PC-3 (cell line): Measurements from ENCODE around the gene PLEKHA3. TPM values are rescaled to one million over a fixed set of nuclear protein-coding genes. Genes with fewer than 3 reads are reported as not detected.
A peak's percentile ranks its signal among the peaks of the same experiment; 100 is the strongest.

Experiments
- ATAC-seq: fragments of 200-7000 bp; cut with Tn5 transposase; 2 replicates; pipeline ENCODE4 v1.9.1; 2020; ENCODE audit warnings: mild to moderate bottlenecking, moderate library complexity
- BruUV-seq: library from RNA; stranded (reverse); fragments of 400-500 nt; replicated peaks from 2 replicates; lab custom pipeline; 2021; lab: Mats Ljungman, UMichigan
- CTCF ChIA-PET: fragments of 300-600 bp; sonication (Branson Sonifier 250); formaldehyde crosslinking; loops from one replicate; lab custom pipeline; 2022; ENCODE audit warnings: antibody characterized with exemption; lab: Charles Lee
- POLR2A ChIA-PET: fragments of 300-600 bp; sonication (Branson Sonifier 250); formaldehyde crosslinking; loops from one replicate; lab custom pipeline; 2022; ENCODE audit warnings: antibody characterized with exemption; ENCODE audit not compliant: unreplicated experiment; lab: Charles Lee
- DNase-seq: peaks from one replicate; pipeline ENCODE4 v3.0.0-alpha.2; 2015
- H2AFZ ChIP-seq: fragments of 300-600 bp; sonication (generic); 2 replicates; pipeline ENCODE4 v1.6.0; 2016; ENCODE audit warnings: antibody characterized with exemption, low read length
- H3F3A ChIP-seq: fragments of 300-600 bp; sonication (generic); one replicate; pipeline ENCODE4 v1.6.0; 2017; ENCODE audit warnings: antibody characterized with exemption, low read length, control low read depth, mild to moderate bottlenecking; ENCODE audit not compliant: unreplicated experiment
- H3K27ac ChIP-seq: fragments of 300-600 bp; sonication (generic); 2 replicates; pipeline ENCODE4 v1.5.1; 2016; ENCODE audit warnings: mild to moderate bottlenecking, low read length
- H3K27me3 ChIP-seq: fragments of 300-600 bp; sonication (generic); 2 replicates; pipeline ENCODE4 v1.6.1; 2016; ENCODE audit warnings: low read length, mixed read lengths
- H3K36me3 ChIP-seq: fragments of 300-600 bp; sonication (generic); 2 replicates; pipeline ENCODE4 v1.6.1; 2016; ENCODE audit warnings: low read depth, mixed run types, low read length, mixed read lengths
- H3K4me1 ChIP-seq: fragments of 300-600 bp; sonication (generic); 2 replicates; pipeline ENCODE4 v1.5.1; 2016; ENCODE audit warnings: low read length; ENCODE audit not compliant: insufficient read depth
- H3K4me2 ChIP-seq: fragments of 300-600 bp; sonication (generic); 2 replicates; pipeline ENCODE4 v1.6.0; 2016; ENCODE audit warnings: low read length
- H3K4me3 ChIP-seq: fragments of 300-600 bp; sonication (generic); 2 replicates; pipeline ENCODE4 v1.5.1; 2016; ENCODE audit warnings: mild to moderate bottlenecking, low read length, mixed read lengths
- H3K79me2 ChIP-seq: fragments of 300-600 bp; sonication (generic); 2 replicates; pipeline ENCODE4 v1.6.1; 2017; ENCODE audit warnings: low read length, mixed read lengths
- H3K9ac ChIP-seq: fragments of 300-600 bp; sonication (generic); 2 replicates; pipeline ENCODE4 v1.6.0; 2016; ENCODE audit warnings: mild to moderate bottlenecking, low read length
- H3K9me2 ChIP-seq: fragments of 300-600 bp; sonication (generic); replicated peaks from 2 replicates; pipeline ENCODE4 v1.6.1; 2016; ENCODE audit warnings: mixed run types, low read length, mixed read lengths
- H3K9me3 ChIP-seq: fragments of 300-600 bp; sonication (generic); 2 replicates; pipeline ENCODE4 v1.6.1; 2016; ENCODE audit warnings: low read length, mixed read lengths
- H4K20me1 ChIP-seq: fragments of 300-600 bp; sonication (generic); 2 replicates; pipeline ENCODE4 v1.6.1; 2016; ENCODE audit warnings: low read length, mixed read lengths
- EZH2 ChIP-seq: fragments of 300-600 bp; sonication (generic); IDR thresholded peaks from one replicate; pipeline ENCODE4 v1.6.1; 2017; ENCODE audit warnings: antibody characterized with exemption, mild to moderate bottlenecking, low read length; ENCODE audit not compliant: unreplicated experiment
- EZH2phosphoT487 ChIP-seq: fragments of 300-600 bp; sonication (generic); IDR thresholded peaks from 2 replicates; pipeline ENCODE4 v1.6.1; 2018; ENCODE audit warnings: mild to moderate bottlenecking, antibody characterized with exemption, low read length, borderline replicate concordance
- intact Hi-C: fragments of 100-400 bp; cut with micrococcal nuclease; formaldehyde crosslinking; loops from 2 replicates; pipeline ENCODE4 v1.9.0; 2023
- total RNA-seq: library from RNA; depleted of rRNA; stranded (reverse); fragments of >200 nt; gene quantifications from 2 replicates; pipeline ENCODE4 v1.2.3, GENCODE V29; 2014
- TF ChIP-seq, protein P1 (sequence below): fragments of 300-600 bp; sonication (generic); conservative IDR thresholded peaks from 2 replicates; pipeline ENCODE4 v1.5.1; 2017; ENCODE audit warnings: antibody characterized with exemption, low read depth, mild to moderate bottlenecking, low read length

Gene PLEKHA3
- total RNA-seq, 1 experiment from 2014 or later: 16.7 TPM

DNA sequence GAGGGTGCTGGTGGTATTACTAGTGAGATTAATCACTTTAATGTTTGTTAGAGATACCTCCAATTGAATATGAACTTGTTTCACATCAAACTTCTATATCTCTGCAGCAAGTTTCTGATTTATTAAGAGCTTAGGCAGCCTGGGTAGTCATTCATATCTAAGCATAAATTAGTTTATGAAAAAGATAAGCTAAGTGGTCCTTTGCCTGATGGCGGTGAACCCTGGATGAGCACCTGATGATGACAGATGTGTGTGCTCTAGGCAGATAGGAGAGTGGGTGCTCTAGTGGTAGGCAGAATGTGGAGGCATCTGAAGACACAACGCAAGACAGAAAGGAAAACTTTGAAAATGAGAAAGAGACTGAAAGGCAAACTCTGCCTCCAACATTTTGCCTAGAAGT, 6.9 kb upstream of the PLEKHA3 start:
- Histone ChIP-seq H3K27me3 (no peaks in the 10 kb centered on the region), H4K20me1 (no peaks in the 10 kb centered on the region), H3K4me3 (no peak overlapping the region), H3K9ac (no peak overlapping the region), H3K36me3 (no peaks in the 10 kb centered on the region), H3F3A (no peaks in the 10 kb centered on the region), H3K9me2 (no peaks in the 10 kb centered on the region), H3K4me2 (no peak overlapping the region), H3K4me1 (peaks cover 4% of the 10 kb centered on the region; the same call in 1 of the 2 replicates), H3K27ac (no peak overlapping the region), H3K9me3 (no peaks in the 10 kb centered on the region), H2AFZ (no peak overlapping the region), H3K79me2 (0 out of 2 replicates have a peak, but pooled peaks cover 3% of the 10 kb centered on the region)
- intact Hi-C loops: loop anchor here (10.0 kb wide), 1 partner anchor 291 kb away; no protein-coding TSS in a partner anchor
- TF ChIP-seq, protein P1, sequence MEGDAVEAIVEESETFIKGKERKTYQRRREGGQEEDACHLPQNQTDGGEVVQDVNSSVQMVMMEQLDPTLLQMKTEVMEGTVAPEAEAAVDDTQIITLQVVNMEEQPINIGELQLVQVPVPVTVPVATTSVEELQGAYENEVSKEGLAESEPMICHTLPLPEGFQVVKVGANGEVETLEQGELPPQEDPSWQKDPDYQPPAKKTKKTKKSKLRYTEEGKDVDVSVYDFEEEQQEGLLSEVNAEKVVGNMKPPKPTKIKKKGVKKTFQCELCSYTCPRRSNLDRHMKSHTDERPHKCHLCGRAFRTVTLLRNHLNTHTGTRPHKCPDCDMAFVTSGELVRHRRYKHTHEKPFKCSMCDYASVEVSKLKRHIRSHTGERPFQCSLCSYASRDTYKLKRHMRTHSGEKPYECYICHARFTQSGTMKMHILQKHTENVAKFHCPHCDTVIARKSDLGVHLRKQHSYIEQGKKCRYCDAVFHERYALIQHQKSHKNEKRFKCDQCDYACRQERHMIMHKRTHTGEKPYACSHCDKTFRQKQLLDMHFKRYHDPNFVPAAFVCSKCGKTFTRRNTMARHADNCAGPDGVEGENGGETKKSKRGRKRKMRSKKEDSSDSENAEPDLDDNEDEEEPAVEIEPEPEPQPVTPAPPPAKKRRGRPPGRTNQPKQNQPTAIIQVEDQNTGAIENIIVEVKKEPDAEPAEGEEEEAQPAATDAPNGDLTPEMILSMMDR: no peak
- no peak for TF ChIP-seq EZH2phosphoT487
- TF ChIP-seq EZH2: no peak
- CTCF ChIA-PET: no interaction called here
- no TSS peak for BruUV-seq
- DNase-seq (no peak), ATAC-seq (no peak)
- POLR2A ChIA-PET: no interaction called here

DNA sequence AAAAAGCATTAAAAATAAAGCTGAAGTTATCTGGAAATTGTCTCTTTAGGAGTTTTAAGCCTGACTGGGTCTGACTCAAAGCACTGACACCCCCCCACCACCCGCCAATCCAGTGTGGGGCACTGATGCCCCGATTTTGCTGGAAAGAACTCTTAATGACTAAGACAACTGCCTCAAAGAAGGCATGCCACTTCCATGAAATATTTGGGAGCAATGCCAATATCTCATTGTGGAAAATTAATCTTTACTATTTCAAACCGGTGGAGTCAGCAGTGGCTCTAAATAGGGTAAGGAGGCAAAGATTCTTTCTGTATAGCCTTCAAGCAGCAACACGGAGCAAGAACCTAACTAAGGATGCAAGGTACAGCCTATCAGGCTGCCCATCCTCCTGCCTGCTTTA, 6.3 kb upstream of the PLEKHA3 start:
- ATAC-seq (no peak), DNase-seq (peak; percentile 41)
- ChIA-PET POLR2A (no interaction called here), CTCF (no interaction called here)
- H3K27ac ChIP-seq: no peak overlapping the region
- H3K9me3 ChIP-seq: no peaks in the 10 kb centered on the region
- H3K27me3 ChIP-seq: no peaks in the 10 kb centered on the region
- H3K4me3 ChIP-seq: no peak overlapping the region
- 0 out of 2 replicates have a peak, but pooled peaks cover 3% of the 10 kb centered on the region for H3K79me2 ChIP-seq
- no peaks in the 10 kb centered on the region for H3F3A ChIP-seq
- H3K9me2 ChIP-seq: no peaks in the 10 kb centered on the region
- intact Hi-C loops: loop anchor here (10.0 kb wide), 1 partner anchor 291 kb away; no protein-coding TSS in a partner anchor
- H4K20me1 ChIP-seq: no peaks in the 10 kb centered on the region
- no peak overlapping the region for H2AFZ ChIP-seq
- H3K9ac ChIP-seq: no peak overlapping the region
- no peak overlapping the region for H3K4me2 ChIP-seq
- no TSS peak for BruUV-seq
- peaks cover 4% of the 10 kb centered on the region; the same call in 1 of the 2 replicates for H3K4me1 ChIP-seq
- TF ChIP-seq, protein P1: no peak
- TF ChIP-seq EZH2: no peak
- TF ChIP-seq EZH2phosphoT487: no peak
- no peaks in the 10 kb centered on the region for H3K36me3 ChIP-seq

DNA sequence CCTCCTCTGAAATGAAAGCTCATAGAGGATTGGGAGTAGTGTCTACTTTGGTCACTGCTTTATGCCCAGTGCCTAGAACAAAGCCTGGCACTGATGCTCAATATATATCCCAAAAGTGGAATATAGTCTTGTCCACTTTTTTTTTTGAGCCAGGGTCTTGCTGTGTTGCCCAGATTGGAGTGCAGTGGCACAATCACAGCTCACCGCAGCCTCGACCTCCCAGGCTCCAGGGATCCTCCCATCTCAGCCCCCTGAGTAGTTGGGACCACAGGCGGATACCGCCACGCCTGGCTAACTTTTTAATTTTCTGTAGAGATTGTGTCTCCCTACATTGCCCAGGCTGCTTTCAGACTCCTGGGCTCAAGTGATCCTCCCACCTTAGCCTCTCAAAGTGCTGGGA, 5.7 kb upstream of the PLEKHA3 start:
- Histone ChIP-seq H3K27me3 (no peaks in the 10 kb centered on the region), H3K9me3 (no peaks in the 10 kb centered on the region), H2AFZ (no peak overlapping the region), H3F3A (no peaks in the 10 kb centered on the region), H3K36me3 (no peaks in the 10 kb centered on the region), H3K4me1 (peaks cover 9% of the 10 kb centered on the region; the same call in 1 of the 2 replicates), H3K9ac (no peak overlapping the region), H3K27ac (no peak overlapping the region), H3K79me2 (0 out of 2 replicates have a peak, but pooled peaks cover 3% of the 10 kb centered on the region), H4K20me1 (no peaks in the 10 kb centered on the region), H3K9me2 (no peaks in the 10 kb centered on the region), H3K4me3 (no peak overlapping the region), H3K4me2 (no peak overlapping the region)
- CTCF ChIA-PET: no interaction called here
- intact Hi-C loops: loop anchor here (10.0 kb wide), 1 partner anchor 290 kb away; no protein-coding TSS in a partner anchor
- DNase-seq (no peak), ATAC-seq (no peak)
- BruUV-seq: no TSS peak
- POLR2A ChIA-PET: no interaction called here
- TF ChIP-seq EZH2: no peak
- TF ChIP-seq, protein P1: no peak
